GM19025 (cell line): Measurements from ENCODE around the gene MMP28.

Experiments
- ATAC-seq: cut with Tn5 transposase; IDR thresholded peaks from one replicate; pipeline ENCODE4 v1.9.1; 2021; ENCODE audit warnings: mild to moderate bottlenecking, low read depth, moderate library complexity; ENCODE audit not compliant: unreplicated experiment

The MMP28 gene

GRCh38 chr17:35728551-35728950 is 66.9 kb downstream of the MMP28 start:
- no peak for ATAC-seq

DNA sequence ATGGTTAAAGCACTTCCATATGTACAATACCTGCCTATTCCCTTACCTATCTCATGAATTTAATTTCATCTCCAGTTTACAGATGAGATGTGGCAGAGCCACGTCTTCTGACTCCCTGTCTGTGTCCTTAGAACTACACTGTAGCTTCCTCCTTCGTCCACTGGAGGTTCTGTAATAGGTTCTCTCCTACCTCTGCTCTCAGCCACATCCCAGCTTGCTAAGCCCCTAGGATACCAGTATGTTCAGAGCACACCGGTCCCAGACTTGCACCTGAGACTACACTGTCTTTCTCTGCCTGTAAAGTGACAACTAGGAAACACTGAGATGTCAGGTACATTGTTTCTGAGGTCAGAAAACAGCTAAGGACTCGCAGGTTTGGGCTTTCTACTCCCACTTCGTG is 67.8 kb downstream of the MMP28 start:
- ATAC-seq: no peak

DNA sequence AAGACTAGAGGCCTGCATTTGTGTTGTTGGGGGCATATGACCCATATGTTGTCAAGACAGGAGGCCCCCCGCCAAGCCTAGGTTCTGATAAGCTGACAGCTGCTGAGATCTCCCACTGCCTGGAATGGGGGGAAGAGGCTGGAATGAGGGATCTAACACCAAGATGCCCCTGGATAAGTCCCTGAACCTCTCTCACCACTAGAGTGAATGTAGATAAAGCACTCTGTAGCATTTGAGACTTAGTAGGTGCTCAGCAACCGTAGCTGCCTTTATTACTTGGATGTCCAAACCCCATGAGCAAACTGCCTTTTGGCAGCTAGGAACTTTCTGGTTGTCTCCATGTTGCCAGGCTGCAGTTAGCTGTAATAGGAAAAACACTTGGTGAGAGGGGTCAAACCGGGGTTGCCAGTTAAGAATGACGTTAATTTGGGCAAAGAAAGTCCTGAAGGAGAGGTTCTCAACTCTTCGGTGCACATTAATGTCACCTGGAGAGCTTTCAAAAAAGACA is 68.4 kb downstream of the MMP28 start:
- no peak for ATAC-seq

DNA sequence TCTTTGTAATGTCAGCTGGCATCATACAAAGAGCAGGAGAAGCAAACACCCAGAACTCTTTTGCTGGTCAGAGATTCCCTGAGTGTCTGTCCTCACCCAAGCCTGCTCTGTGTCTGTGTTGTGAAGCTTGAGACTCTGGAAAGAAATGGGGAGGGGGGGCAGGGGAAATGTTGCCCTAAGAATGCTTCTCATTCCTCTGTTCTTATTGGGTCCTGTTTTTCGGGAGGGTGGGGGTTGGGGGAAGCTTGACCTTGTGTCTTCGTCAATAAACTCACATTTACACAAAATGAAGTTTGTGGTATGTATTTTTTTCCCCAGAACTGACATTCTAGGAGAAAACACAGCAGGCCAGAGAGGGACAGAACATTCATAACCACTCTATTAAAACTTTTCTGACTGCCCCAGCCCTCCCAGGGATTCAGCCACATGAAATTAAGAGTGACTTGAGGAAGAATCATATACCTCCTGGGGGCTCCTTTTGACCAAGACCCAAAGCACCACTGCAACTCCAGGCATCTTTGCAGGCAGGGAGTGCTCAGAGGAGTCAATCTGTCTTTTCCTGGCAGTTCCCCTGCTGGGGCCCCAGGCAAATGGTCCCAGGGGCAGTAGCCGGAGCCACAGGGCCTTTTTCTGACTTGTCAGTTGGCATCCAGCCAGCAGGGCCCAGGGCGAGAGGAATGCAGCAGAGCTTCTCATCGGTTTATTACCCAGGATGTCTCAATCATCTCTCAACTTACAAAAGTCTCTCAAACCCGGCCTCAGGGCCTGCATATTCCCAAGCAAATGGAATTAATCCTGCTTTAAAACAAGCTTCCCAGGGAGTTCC is 69.1 kb downstream of the MMP28 start:
- ATAC-seq: no peak

DNA sequence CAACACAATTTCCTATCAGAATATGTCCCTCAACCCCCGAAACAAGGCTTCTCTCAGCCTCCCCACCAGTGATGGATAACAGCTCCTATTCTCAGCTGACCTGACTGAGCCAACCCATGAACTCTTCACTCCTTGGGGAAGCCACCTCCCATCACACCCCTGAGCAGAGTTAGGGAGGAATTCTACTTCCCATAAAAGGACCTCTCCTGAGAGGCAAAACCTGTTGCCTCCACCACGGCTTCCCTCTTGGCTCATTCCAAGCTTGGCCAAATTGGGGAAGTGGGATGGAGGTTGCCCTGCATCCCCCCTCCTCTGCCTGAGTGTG is 69.7 kb downstream of the MMP28 start:
- no peak for ATAC-seq

DNA sequence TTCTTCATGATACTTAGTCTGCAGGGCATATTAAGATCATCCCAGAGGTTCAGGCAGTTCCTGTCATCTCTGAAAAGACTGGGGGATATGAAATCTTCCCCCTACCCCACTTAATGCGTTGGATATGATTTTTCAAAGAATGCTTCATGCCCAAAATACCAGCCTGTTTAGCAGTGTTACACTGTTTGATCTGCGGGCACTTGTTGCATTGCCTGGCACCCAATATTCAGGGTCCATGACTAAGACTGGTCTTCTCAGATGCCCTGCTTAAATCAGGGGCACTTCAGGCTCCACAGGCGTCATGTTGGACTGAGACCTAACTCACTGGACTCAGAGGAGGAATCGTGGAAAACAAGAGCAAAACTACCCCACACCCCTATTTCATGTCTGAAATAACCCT is 70.4 kb downstream of the MMP28 start:
- ATAC-seq: no peak

GRCh38 chr17:35723735-35724134 is 71.7 kb downstream of the MMP28 start:
- no peak for ATAC-seq

GRCh38 chr17:35717475-35717874 is 78.0 kb downstream of the MMP28 start:
- ATAC-seq: no peak

DNA sequence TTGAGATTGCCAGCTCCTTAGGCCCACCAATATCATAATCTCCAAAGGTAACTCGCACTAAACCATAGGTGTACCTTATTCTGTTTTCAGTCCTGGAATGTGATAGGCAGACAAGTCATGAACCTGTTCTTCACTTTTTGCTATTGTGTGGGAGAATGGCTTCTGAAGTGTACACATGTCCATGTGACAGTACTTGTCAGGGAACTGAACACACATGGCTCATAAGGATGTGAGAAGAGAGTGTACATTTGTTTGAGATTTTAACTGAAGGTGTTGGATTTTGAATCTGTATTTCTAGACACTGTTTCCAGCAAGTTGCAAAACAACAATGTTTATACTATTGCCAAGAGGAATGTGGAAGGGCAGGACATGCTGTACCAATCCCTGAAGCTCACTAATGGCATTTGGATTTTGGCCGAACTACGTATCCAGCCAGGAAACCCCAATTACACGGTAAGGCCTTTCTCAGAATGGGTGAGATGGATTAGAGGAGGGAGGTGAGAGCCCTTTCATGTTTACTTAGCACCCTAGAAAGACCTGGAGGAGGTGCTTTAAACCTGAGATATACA is 78.5 kb downstream of the MMP28 start:
- ATAC-seq: no peak

- no peak for ATAC-seq
These were observed 79.3 kb downstream of the MMP28 start for GRCh38 chr17:35716173-35716572.
